Stomach (tissue), 4 donors: ENCODE results near the gene GALM.

Experiments
- POLR2A ChIP-seq, 4 donors: fragments of 450-650 bp; IDR thresholded peaks; one replicate each; pipeline ENCODE4 v1.6.1; 2016; ENCODE audit warnings: antibody characterized with exemption in 4 of 4, control low read depth in 2 of 4, mild to moderate bottlenecking in 1 of 4, moderate library complexity in 1 of 4
- POLR2AphosphoS5 ChIP-seq, 3 donors: sonication (generic); formaldehyde crosslinking; IDR thresholded peaks; one replicate each; pipeline ENCODE4 v1.6.1; 2016; ENCODE audit warnings: antibody characterized with exemption in 3 of 3

- TF ChIP-seq POLR2A (IDR thresholded peaks at IDR 0.05) = no peak
- TF ChIP-seq POLR2AphosphoS5 (IDR thresholded peaks at IDR 0.05) = no peak
These were observed 4.6 kb upstream of the GALM start for GRCh38 chr2:38661306-38661705.
